ENCODE results near the gene IMPDH1.

- TF ChIP-seq REST (IDR thresholded peaks at IDR 0.05; ENCODE audit: insufficient read depth in 1 of 2, low read depth in 2 of 2, low read length in 1 of 2) (no peak), CTCF (IDR thresholded peaks at IDR 0.05) (no peak), SIN3A (IDR thresholded peaks at IDR 0.05; ENCODE audit: borderline replicate concordance, insufficient read depth, low read depth, low read length) (no peak)
Observed at GRCh38 chr7:128402356-128402755, 7.4 kb downstream of the IMPDH1 start.

All from Panc1 (cell line).